ENCODE measurements around the gene PTH1R. TPM values are rescaled to one million over a fixed set of nuclear protein-coding genes. Genes with fewer than 3 reads are reported as not detected.

PTH1R gene
- total RNA-seq, 1 experiment from 2014 or later = 0.32 TPM

- no peak for TF ChIP-seq RAD21 (IDR thresholded peaks at IDR 0.05; ENCODE audit: low read depth)
- no peak for TF ChIP-seq FOSL1 (IDR thresholded peaks at IDR 0.05; ENCODE audit: low read depth)
- no peak for TF ChIP-seq SRF (IDR thresholded peaks at IDR 0.05; ENCODE audit: low read depth)
- TF ChIP-seq ZNF274 (IDR thresholded peaks at IDR 0.05; ENCODE audit: low read depth, low read length) = no peak
- no peak for TF ChIP-seq CEBPB (IDR thresholded peaks at IDR 0.05; ENCODE audit: low read depth)
- TF ChIP-seq REST (IDR thresholded peaks at IDR 0.05; ENCODE audit: low read depth) = no peak
- no peak for TF ChIP-seq MAX (IDR thresholded peaks at IDR 0.05)
- TF ChIP-seq JUND (IDR thresholded peaks at IDR 0.05) = no peak
- TF ChIP-seq POLR2A (IDR thresholded peaks at IDR 0.05; ENCODE audit: borderline replicate concordance, extremely low read depth, insufficient read depth, insufficient read length) = no peak
- Histone ChIP-seq H3K4me3 (replicated peaks in 1 of 2; ENCODE audit: low read depth in 1 of 2, low read length in 2 of 2) (no peak overlapping the region), H3K27ac (ENCODE audit: low read depth, low read length) (no peak overlapping the region), H3K4me1 (ENCODE audit: control insufficient read depth in 1 of 2, insufficient read depth in 2 of 2, low read length in 2 of 2) (no peaks in the 10 kb centered on the region), H3K4me2 (ENCODE audit: low read length) (no peak overlapping the region), H2AFZ (ENCODE audit: low read depth, low read length, poor library complexity, severe bottlenecking) (no peak overlapping the region), H4K20me1 (ENCODE audit: insufficient read depth) (no peaks in the 10 kb centered on the region), H3K9me2 (ENCODE audit: insufficient read depth) (no peaks in the 10 kb centered on the region), H3K79me2 (ENCODE audit: insufficient read depth, low read length) (no peaks in the 10 kb centered on the region), H3K9me3 (ENCODE audit: control insufficient read depth in 1 of 2, insufficient read depth in 1 of 2, low read depth in 1 of 2, low read length in 2 of 2) (peaks cover 8 to 11% of the 10 kb centered on the region in 2 experiments; a peak in 3 of 4 replicates), H3K36me3 (ENCODE audit: control insufficient read depth in 1 of 2, insufficient read depth in 2 of 2, low read length in 2 of 2) (no peaks in the 10 kb centered on the region), H3K27me3 (ENCODE audit: insufficient read depth, low read length) (no peaks in the 10 kb centered on the region), H3K9ac (ENCODE audit: low read length) (no peak overlapping the region)
- ATAC-seq (no peak), DNase-seq (ENCODE audit: low read depth, low spot score) (no peak)
- BruUV-seq (replicated peaks) = no TSS peak
- RAD21 ChIA-PET (ENCODE audit: low non-redundant PET in 1 of 2, low total read pairs in 2 of 2, uncharacterized antibody in 2 of 2, unreplicated experiment in 2 of 2) = no interaction called here
- CTCF ChIA-PET = no interaction called here
- POLR2A ChIA-PET = no interaction called here
- intact Hi-C loops (cut with micrococcal nuclease) = no loop called here
Measured at GRCh38 chr3:46844397-46844796, 33.1 kb upstream of the PTH1R start.

Data from HCT116 (cell line).